AG09309 (cell line): ENCODE measurements around the gene TSPAN3.
A peak's percentile ranks its signal among the peaks of the same experiment; 100 is the strongest.

Experiments
- DNase-seq: peaks from one replicate; pipeline ENCODE4 v3.0.0-alpha.2; 2010; ENCODE audit warnings: low read depth
- H3K4me3 ChIP-seq: 2 replicates; pipeline ENCODE4 v1.5.1; 2011; ENCODE audit warnings: mild to moderate bottlenecking, low read depth, low read length, moderate library complexity; ENCODE audit not compliant: control insufficient read depth
- CTCF ChIP-seq: IDR thresholded peaks from 2 replicates; pipeline ENCODE4 v1.5.1; 2011; ENCODE audit warnings: mild to moderate bottlenecking, low read depth, low read length, inconsistent platforms; ENCODE audit not compliant: insufficient read depth, control insufficient read depth; ENCODE audit errors: missing control alignments

Gene TSPAN3

DNA sequence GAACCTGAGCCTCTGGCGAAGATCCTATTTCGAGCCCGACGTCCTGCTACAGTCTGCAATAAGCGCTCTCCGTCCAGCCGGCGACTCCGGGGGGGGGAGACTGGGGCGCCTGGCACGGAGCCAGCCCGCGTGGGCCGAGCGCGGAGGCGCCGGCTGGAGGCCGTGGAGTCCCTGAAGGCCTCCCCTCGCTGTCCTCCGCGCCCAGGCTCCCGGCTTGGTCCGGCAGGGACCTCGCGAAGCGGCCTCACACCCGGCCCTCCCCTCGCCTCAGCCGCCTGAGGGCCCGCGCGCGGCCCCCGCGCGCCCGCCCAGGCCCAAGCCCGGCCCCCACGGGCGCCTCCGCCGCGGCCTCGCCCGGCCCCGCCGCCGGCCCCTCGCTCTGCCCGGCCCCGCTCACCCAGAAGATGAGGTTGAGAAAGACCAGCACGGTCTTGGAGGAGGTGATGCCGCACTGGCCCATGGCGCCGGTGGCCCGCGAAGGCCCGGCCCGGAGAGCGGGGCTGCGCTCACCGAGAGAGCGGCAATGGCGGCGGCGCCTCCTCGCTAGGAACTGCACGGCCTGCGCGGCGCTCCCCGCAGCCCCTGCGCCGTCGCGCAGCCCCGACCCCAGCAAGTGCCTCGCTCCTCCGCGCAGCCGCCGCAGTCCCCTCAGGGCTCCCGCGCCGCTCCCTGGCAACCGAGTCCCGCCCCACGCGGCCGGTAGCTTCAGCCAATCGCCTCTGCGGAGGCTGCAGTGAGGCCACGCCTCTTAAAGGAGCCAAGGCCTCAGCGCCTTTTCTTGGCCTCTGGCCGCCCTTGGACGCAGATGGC is at the start of gene TSPAN3:
TSPAN3 (minus strand) TSS at position 615 of the 810 bp plus-strand sequence; CDS start at position 460, 155 bp downstream.
- no peak for TF ChIP-seq CTCF
- peak within 1 kb of the TSS; percentile 76 for H3K4me3 ChIP-seq
- DNase-seq = no peak

DNA sequence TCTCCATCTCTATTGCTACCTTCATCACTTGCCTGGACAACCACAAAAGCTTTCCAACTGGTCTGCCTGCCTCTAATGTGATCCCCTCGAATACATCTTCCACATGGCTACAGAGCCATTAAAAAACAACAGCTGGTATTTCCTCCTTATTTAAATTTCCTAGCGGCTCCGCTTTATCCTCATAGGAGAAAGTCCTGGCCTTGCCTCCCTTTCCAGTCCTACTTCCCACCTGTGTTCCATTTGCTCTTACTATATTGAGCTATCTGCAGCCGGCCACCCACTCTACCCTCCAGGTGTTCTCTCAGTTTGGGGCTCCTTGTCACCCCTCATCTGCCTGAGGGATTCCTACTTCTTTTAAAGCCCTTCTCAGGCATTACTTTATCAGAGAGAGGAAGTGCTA is 49.7 kb upstream of the TSPAN3 start:
- DNase-seq = no peak
- TF ChIP-seq CTCF = no peak
- no peak overlapping the region for H3K4me3 ChIP-seq

- DNase-seq = no peak
- H3K4me3 ChIP-seq = no peak overlapping the region
- no peak for TF ChIP-seq CTCF
Measured at GRCh38 chr15:77119446-77119845, 48.5 kb upstream of the TSPAN3 start.

DNA sequence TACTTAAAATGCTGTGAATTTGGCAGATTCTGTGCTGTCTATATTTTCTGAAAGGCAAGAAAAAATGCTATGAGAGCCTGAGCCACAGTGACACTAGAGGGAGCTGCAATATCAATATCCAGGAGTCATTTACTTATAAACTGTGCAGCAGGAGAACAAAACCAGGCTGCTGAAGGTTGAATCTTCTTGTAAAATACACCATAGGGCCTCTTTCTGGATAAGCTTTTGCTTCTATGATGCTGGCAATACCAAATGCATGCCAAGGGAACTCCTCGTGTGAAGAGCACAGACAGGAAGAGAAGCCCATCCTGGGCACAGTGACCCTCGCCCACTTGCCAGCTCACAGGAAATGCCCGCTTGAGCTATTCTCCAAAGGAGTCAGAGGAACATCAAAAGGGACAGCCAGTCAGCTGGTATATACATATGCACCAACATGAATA is 48.0 kb upstream of the TSPAN3 start:
- peak; percentile 75 for TF ChIP-seq CTCF
- no peak overlapping the region for H3K4me3 ChIP-seq
- peak; percentile 52 for DNase-seq

DNA sequence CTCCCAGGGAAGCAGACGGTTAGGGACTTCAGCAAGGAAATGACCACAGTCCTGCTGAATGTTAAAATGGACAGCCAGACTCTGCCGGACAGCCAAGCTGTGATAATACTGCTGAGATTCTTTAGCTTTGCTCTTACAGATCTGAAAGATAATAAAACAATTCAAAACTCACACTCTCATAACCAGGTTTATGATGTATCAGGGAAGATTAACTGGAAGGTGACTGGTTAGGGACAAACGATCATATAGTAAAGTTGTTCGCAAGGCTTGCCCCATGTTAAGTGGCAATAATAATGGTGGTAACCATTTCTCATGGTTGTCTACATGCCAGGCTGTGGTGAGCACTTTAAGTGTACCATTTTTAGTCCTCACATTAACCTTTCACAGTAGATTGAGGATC is 44.3 kb upstream of the TSPAN3 start:
- TF ChIP-seq CTCF = no peak
- H3K4me3 ChIP-seq = no peak overlapping the region
- DNase-seq = no peak

- no peak overlapping the region for H3K4me3 ChIP-seq
- DNase-seq = no peak
- no peak for TF ChIP-seq CTCF
Measured at GRCh38 chr15:77112838-77113504, 42.1 kb upstream of the TSPAN3 start.
